SU-DHL-6 (cell line): ENCODE results near the gene TRAPPC2B.

Source experiments
- H2AFZ ChIP-seq: fragments of 200-600 bp; sonication (generic); 2 replicates; pipeline ENCODE4 v1.6.1; 2014; ENCODE audit warnings: low read depth, mild to moderate bottlenecking, moderate library complexity, mixed read lengths, antibody characterized with exemption, low read length; ENCODE audit not compliant: severe bottlenecking
- H3F3A ChIP-seq: fragments of 200-600 bp; shearing (Covaris generic); 2 replicates; pipeline ENCODE4 v1.6.0; 2016; ENCODE audit warnings: antibody characterized with exemption, mild to moderate bottlenecking; ENCODE audit not compliant: insufficient read depth
- H3K27ac ChIP-seq: fragments of 200-600 bp; sonication (generic); 2 replicates; pipeline ENCODE4 v1.5.1; 2016; ENCODE audit warnings: low read depth, mild to moderate bottlenecking, low read length, moderate library complexity, mixed read lengths
- H3K27me3 ChIP-seq: fragments of 200-600 bp; sonication (generic), shearing (Covaris generic); 2 replicates; pipeline ENCODE4 v1.6.0; 2014; ENCODE audit warnings: mild to moderate bottlenecking, low read length
- H3K36me3 ChIP-seq: fragments of 200-600 bp; sonication (generic); 2 replicates; pipeline ENCODE4 v1.6.1; 2014; ENCODE audit warnings: mild to moderate bottlenecking, low read length, mixed read lengths
- H3K4me2 ChIP-seq: fragments of 300-600, 200-600 bp; shearing (Covaris generic), sonication (generic); 2 replicates; pipeline ENCODE4 v1.6.0; 2014; ENCODE audit warnings: low read length, low read depth, mild to moderate bottlenecking; ENCODE audit not compliant: poor library complexity, severe bottlenecking
- H3K4me3 ChIP-seq: fragments of 200-600 bp; sonication (generic); 2 replicates; pipeline ENCODE4 v1.5.1; 2014; ENCODE audit warnings: antibody characterized with exemption, low read length, mild to moderate bottlenecking, mixed read lengths; ENCODE audit not compliant: insufficient read depth, poor library complexity, severe bottlenecking
- H3K79me2 ChIP-seq: fragments of 200-600 bp; sonication (generic); 2 replicates; pipeline ENCODE4 v1.6.1; 2014; ENCODE audit warnings: mild to moderate bottlenecking, low read length, moderate library complexity; ENCODE audit not compliant: insufficient read depth
- H3K9ac ChIP-seq: fragments of 200-600 bp; sonication (generic); 2 replicates; pipeline ENCODE4 v1.7.0; 2014; ENCODE audit warnings: mild to moderate bottlenecking, low read length
- H3K9me2 ChIP-seq: fragments of 200-600 bp; sonication (generic); replicated peaks from 2 replicates; pipeline ENCODE4 v1.6.1; 2014; ENCODE audit warnings: low read length; ENCODE audit not compliant: insufficient read depth
- H3K9me3 ChIP-seq: fragments of 200-600 bp; sonication (generic); 2 replicates; pipeline ENCODE4 v1.6.1; 2014; ENCODE audit warnings: low read length, mixed read lengths; ENCODE audit not compliant: insufficient read depth
- H4K20me1 ChIP-seq: fragments of 200-600 bp; sonication (generic); 2 replicates; pipeline ENCODE4 v1.6.1; 2014; ENCODE audit warnings: low read depth, mild to moderate bottlenecking, antibody characterized with exemption, low read length, moderate library complexity, mixed read lengths
- CTCF ChIP-seq: fragments of 200-600 bp; sonication (generic); IDR thresholded peaks from one replicate; pipeline ENCODE4 v1.5.1; 2017; ENCODE audit warnings: antibody characterized with exemption, mild to moderate bottlenecking, low read length, moderate library complexity; ENCODE audit not compliant: insufficient read depth, poor library complexity, severe bottlenecking
- EZH2phosphoT487 ChIP-seq: fragments of 200-600 bp; sonication (generic), shearing (Covaris generic); conservative IDR thresholded peaks from 2 replicates; pipeline ENCODE4 v1.6.1; 2018; ENCODE audit warnings: mild to moderate bottlenecking, antibody characterized with exemption, low read length, moderate library complexity, mixed read lengths

TRAPPC2B gene

GRCh38 chr19:57376151-57376550 lies 12.8 kb downstream of the TRAPPC2B start:
- Histone ChIP-seq H3K9me3 (peaks cover 15% of the 10 kb centered on the region; the same call in 1 of the 2 replicates), H3K4me3 (no peak overlapping the region), H4K20me1 (no peaks in the 10 kb centered on the region), H3F3A (no peaks in the 10 kb centered on the region), H3K9ac (no peak overlapping the region), H3K4me2 (no peak overlapping the region), H3K27me3 (no peaks in the 10 kb centered on the region), H3K27ac (no peak overlapping the region), H3K9me2 (no peaks in the 10 kb centered on the region), H3K79me2 (no peaks in the 10 kb centered on the region), H2AFZ (no peak overlapping the region), H3K36me3 (peaks cover 33% of the 10 kb centered on the region)
- TF ChIP-seq CTCF (no peak), EZH2phosphoT487 (no peak)

- Histone ChIP-seq H3K27ac (no peak overlapping the region), H2AFZ (no peak overlapping the region), H3F3A (no peaks in the 10 kb centered on the region), H4K20me1 (no peaks in the 10 kb centered on the region), H3K36me3 (peaks cover 32% of the 10 kb centered on the region), H3K79me2 (no peaks in the 10 kb centered on the region), H3K9ac (no peak overlapping the region), H3K9me3 (peaks cover 15% of the 10 kb centered on the region; the same call in 1 of the 2 replicates), H3K27me3 (no peaks in the 10 kb centered on the region), H3K4me3 (no peak overlapping the region), H3K4me2 (no peak overlapping the region), H3K9me2 (no peaks in the 10 kb centered on the region)
- TF ChIP-seq CTCF (no peak), EZH2phosphoT487 (no peak)
Observed at GRCh38 chr19:57377498-57378146, 14.3 kb downstream of the TRAPPC2B start.

- TF ChIP-seq CTCF (no peak), EZH2phosphoT487 (no peak)
- H4K20me1 ChIP-seq: no peaks in the 10 kb centered on the region
- peaks cover 17% of the 10 kb centered on the region for H3K36me3 ChIP-seq
- H3K4me3 ChIP-seq: no peak overlapping the region
- no peak overlapping the region for H3K4me2 ChIP-seq
- no peak overlapping the region for H2AFZ ChIP-seq
- H3F3A ChIP-seq: no peaks in the 10 kb centered on the region
- no peaks in the 10 kb centered on the region for H3K9me2 ChIP-seq
- no peaks in the 10 kb centered on the region for H3K79me2 ChIP-seq
- no peak overlapping the region for H3K27ac ChIP-seq
- peaks cover 15% of the 10 kb centered on the region; the same call in 1 of the 2 replicates for H3K9me3 ChIP-seq
- no peaks in the 10 kb centered on the region for H3K27me3 ChIP-seq
- H3K9ac ChIP-seq: no peak overlapping the region
Observed at GRCh38 chr19:57380923-57381322, 17.6 kb downstream of the TRAPPC2B start.
